Nephron progenitor cell (in vitro differentiated cells): ENCODE measurements around the gene SH3RF2.

Experiments
- DNase-seq: peaks from one replicate; pipeline ENCODE4 v3.0.0; 2021
- H3K27ac Mint-ChIP-seq: 2 replicates; pipeline ENCODE4 v1.8.0; 2021; ENCODE audit warnings: mild to moderate bottlenecking, moderate library complexity, mixed read lengths
- H3K27me3 Mint-ChIP-seq: 2 replicates; pipeline ENCODE4 v1.8.0; 2021; ENCODE audit warnings: mild to moderate bottlenecking, low read depth, mixed read lengths; ENCODE audit not compliant: poor library complexity
- H3K36me3 Mint-ChIP-seq: 2 replicates; pipeline ENCODE4 v1.8.0; 2021; ENCODE audit warnings: low read depth, mixed read lengths
- H3K4me1 Mint-ChIP-seq: 2 replicates; pipeline ENCODE4 v1.8.0; 2021; ENCODE audit warnings: mixed read lengths
- H3K4me3 Mint-ChIP-seq: 2 replicates; pipeline ENCODE4 v1.8.0; 2021; ENCODE audit warnings: mild to moderate bottlenecking, moderate library complexity, mixed read lengths
- H3K9me3 Mint-ChIP-seq: 2 replicates; pipeline ENCODE4 v1.8.0; 2021; ENCODE audit warnings: mild to moderate bottlenecking, moderate library complexity, mixed read lengths
- CTCF ChIP-seq: fragments of 200-600 bp; sonication (generic); IDR thresholded peaks from 2 replicates; pipeline ENCODE4 v1.5.0; 2021; ENCODE audit warnings: antibody characterized with exemption

Gene SH3RF2

DNA sequence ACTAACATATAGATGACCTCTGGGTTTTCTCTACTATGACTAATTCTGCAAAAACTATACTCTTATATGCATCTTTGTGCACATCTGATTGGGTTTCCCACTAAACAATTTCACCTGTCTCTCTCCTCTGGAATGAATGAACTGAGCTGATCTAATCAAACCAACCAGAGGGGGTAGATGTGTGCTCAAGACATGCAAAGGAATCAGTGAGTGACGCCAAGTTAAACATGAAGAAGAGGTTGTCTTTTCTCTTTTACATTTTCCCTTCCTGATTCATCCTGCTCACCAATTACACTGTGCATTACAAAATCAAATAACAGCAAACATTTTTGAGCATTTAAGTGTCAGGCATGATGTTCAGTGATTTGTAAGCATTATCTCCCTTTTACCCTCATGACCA is 34.0 kb upstream of the SH3RF2 start:
- Mint-ChIP-seq H3K9me3 (peaks cover 28% of the 10 kb centered on the region), H3K4me1 (no peaks in the 10 kb centered on the region), H3K36me3 (no peaks in the 10 kb centered on the region), H3K27ac (no peak overlapping the region), H3K27me3 (peaks cover 8% of the 10 kb centered on the region), H3K4me3 (no peak overlapping the region)
- DNase-seq: no peak
- no peak for TF ChIP-seq CTCF

- Mint-ChIP-seq H3K27me3 (peaks cover 8% of the 10 kb centered on the region), H3K4me1 (no peaks in the 10 kb centered on the region), H3K9me3 (peaks cover 24% of the 10 kb centered on the region), H3K27ac (no peak overlapping the region), H3K4me3 (no peak overlapping the region), H3K36me3 (no peaks in the 10 kb centered on the region)
- no peak for DNase-seq
- TF ChIP-seq CTCF: peak; percentile 29
These were observed 33.3 kb upstream of the SH3RF2 start for GRCh38 chr5:145903113-145903512.

- Mint-ChIP-seq H3K27me3 (peaks cover 8% of the 10 kb centered on the region), H3K27ac (no peak overlapping the region), H3K4me3 (no peak overlapping the region), H3K9me3 (peaks cover 16% of the 10 kb centered on the region), H3K36me3 (no peaks in the 10 kb centered on the region), H3K4me1 (no peaks in the 10 kb centered on the region)
- DNase-seq: no peak
- no peak for TF ChIP-seq CTCF
These were observed 32.5 kb upstream of the SH3RF2 start for GRCh38 chr5:145903867-145904266.

DNA sequence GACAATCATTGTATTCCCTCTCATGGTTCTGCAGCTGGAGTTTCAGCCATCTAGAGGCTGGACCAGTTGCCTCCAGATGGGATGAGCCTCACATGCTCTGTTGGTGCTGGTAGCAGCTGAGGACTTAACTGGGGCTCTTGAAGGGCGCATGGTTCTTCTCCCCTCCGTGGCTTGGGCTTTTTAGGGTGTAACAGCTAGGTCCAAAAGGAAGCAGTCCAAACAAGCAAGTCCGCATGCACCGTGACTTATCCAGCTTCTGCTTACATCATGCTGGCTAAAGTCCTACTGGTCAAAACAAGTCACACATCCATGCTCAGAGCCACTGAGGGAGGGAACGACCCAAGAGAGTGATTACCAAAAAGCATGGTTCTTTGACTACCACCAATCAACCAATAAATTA is 31.6 kb upstream of the SH3RF2 start:
- H3K4me3 Mint-ChIP-seq: no peak overlapping the region
- peaks cover 8% of the 10 kb centered on the region for H3K9me3 Mint-ChIP-seq
- DNase-seq: no peak
- no peak overlapping the region for H3K27ac Mint-ChIP-seq
- H3K4me1 Mint-ChIP-seq: no peaks in the 10 kb centered on the region
- peaks cover 8% of the 10 kb centered on the region for H3K27me3 Mint-ChIP-seq
- no peak for TF ChIP-seq CTCF
- H3K36me3 Mint-ChIP-seq: no peaks in the 10 kb centered on the region

GRCh38 chr5:145906401-145906800 is 30.0 kb upstream of the SH3RF2 start:
- no peak overlapping the region for H3K4me3 Mint-ChIP-seq
- no peaks in the 10 kb centered on the region for H3K9me3 Mint-ChIP-seq
- H3K27ac Mint-ChIP-seq: peak overlapping the region; percentile 11
- H3K4me1 Mint-ChIP-seq: peaks cover 5% of the 10 kb centered on the region
- H3K27me3 Mint-ChIP-seq: peaks cover 13% of the 10 kb centered on the region
- TF ChIP-seq CTCF: no peak
- no peaks in the 10 kb centered on the region for H3K36me3 Mint-ChIP-seq
- DNase-seq: no peak

GRCh38 chr5:145908206-145908960 is 28.0 kb upstream of the SH3RF2 start:
- no peaks in the 10 kb centered on the region for H3K36me3 Mint-ChIP-seq
- H3K27ac Mint-ChIP-seq: no peak overlapping the region
- peaks cover 13% of the 10 kb centered on the region for H3K27me3 Mint-ChIP-seq
- peaks cover 5% of the 10 kb centered on the region for H3K4me1 Mint-ChIP-seq
- TF ChIP-seq CTCF: no peak
- no peak for DNase-seq
- H3K9me3 Mint-ChIP-seq: no peaks in the 10 kb centered on the region
- no peak overlapping the region for H3K4me3 Mint-ChIP-seq
